ENCODE measurements around the gene EPHB1.
"Not testable (repeated sequence)": the region's sequence is repeated elsewhere in the genome, so short reads cannot be mapped to it uniquely, and the experiment has no call there.

The EPHB1 gene

GRCh38 chr3:135047061-135047460 is 252.0 kb downstream of the EPHB1 start:
- DNase-seq (ENCODE audit: low read depth in 2 of 2): no peak

GRCh38 chr3:135050536-135050935 is 255.5 kb downstream of the EPHB1 start:
- DNase-seq (ENCODE audit: low read depth in 2 of 2): no peak

- DNase-seq (ENCODE audit: low read depth in 2 of 2): no peak
These were observed 256.4 kb downstream of the EPHB1 start for GRCh38 chr3:135051409-135051973.

GRCh38 chr3:135055449-135055848 is 260.4 kb downstream of the EPHB1 start:
- DNase-seq (ENCODE audit: low read depth in 2 of 2): no peak

GRCh38 chr3:135056084-135056730 is 261.1 kb downstream of the EPHB1 start:
- no peak for DNase-seq (ENCODE audit: low read depth in 2 of 2)

GRCh38 chr3:135056733-135057310 is 261.8 kb downstream of the EPHB1 start:
- DNase-seq (ENCODE audit: low read depth in 2 of 2): no peak

- no peak for DNase-seq (ENCODE audit: low read depth in 2 of 2)
These were observed 262.9 kb downstream of the EPHB1 start for GRCh38 chr3:135057996-135058395.

- DNase-seq (ENCODE audit: low read depth in 2 of 2): no peak
These were observed 264.5 kb downstream of the EPHB1 start for GRCh38 chr3:135059580-135059979.

GRCh38 chr3:135066844-135067727 is 272.0 kb downstream of the EPHB1 start:
- DNase-seq (ENCODE audit: low read depth in 2 of 2): not testable (repeated sequence)

- no peak for DNase-seq (ENCODE audit: low read depth in 2 of 2)
These were observed 273.0 kb downstream of the EPHB1 start for GRCh38 chr3:135068011-135068410.

GRCh38 chr3:135069406-135069805 is 274.3 kb downstream of the EPHB1 start:
- DNase-seq (ENCODE audit: low read depth in 2 of 2): no peak

- no peak for DNase-seq (ENCODE audit: low read depth in 2 of 2)
These were observed 276.4 kb downstream of the EPHB1 start for GRCh38 chr3:135071483-135071882.

GRCh38 chr3:135072431-135072830 is 277.4 kb downstream of the EPHB1 start:
- no peak for DNase-seq (ENCODE audit: low read depth in 2 of 2)

GRCh38 chr3:135075157-135075556 is 280.1 kb downstream of the EPHB1 start:
- no peak for DNase-seq (ENCODE audit: low read depth in 2 of 2)

GRCh38 chr3:135076341-135076740 is 281.3 kb downstream of the EPHB1 start:
- DNase-seq (ENCODE audit: low read depth in 2 of 2): no peak

GRCh38 chr3:135077186-135077585 is 282.1 kb downstream of the EPHB1 start:
- no peak for DNase-seq (ENCODE audit: low read depth in 2 of 2)

- no peak for DNase-seq (ENCODE audit: low read depth in 2 of 2)
These were observed 283.2 kb downstream of the EPHB1 start for GRCh38 chr3:135078283-135078682.

GRCh38 chr3:135079095-135079494 is 284.0 kb downstream of the EPHB1 start:
- no peak for DNase-seq (ENCODE audit: low read depth in 2 of 2)

- DNase-seq (ENCODE audit: low read depth in 2 of 2): no peak
These were observed 286.4 kb downstream of the EPHB1 start for GRCh38 chr3:135081451-135081850.

- no peak for DNase-seq (ENCODE audit: low read depth in 2 of 2)
These were observed 286.9 kb downstream of the EPHB1 start for GRCh38 chr3:135081856-135082434.

- DNase-seq (ENCODE audit: low read depth in 2 of 2): no peak
These were observed 287.6 kb downstream of the EPHB1 start for GRCh38 chr3:135082706-135083105.

GRCh38 chr3:135083179-135083578 is 288.1 kb downstream of the EPHB1 start:
- DNase-seq (ENCODE audit: low read depth in 2 of 2): no peak

All from stimulated activated CD4-positive, alpha-beta T cell treated with anti-CD3 and anti-CD28 coated beads, Interleukin-1b, Interleukin-23, amount 100 ng/mL, for 1 hour (primary cell).